Measurements from ENCODE around the gene SLC35A4. TPM values are rescaled to one million over a fixed set of nuclear protein-coding genes. Genes with fewer than 3 reads are reported as not detected.
A peak's percentile ranks its signal among the peaks of the same experiment; 100 is the strongest.
"Not testable (repeated sequence)": the region's sequence is repeated elsewhere in the genome, so short reads cannot be mapped to it uniquely, and the experiment has no call there.

The SLC35A4 gene
- total RNA-seq, 1 donor from 2014 or later: 106 TPM

GRCh38 chr5:140575309-140575708, 10.7 kb downstream of the SLC35A4 start:
- Mint-ChIP-seq H3K9me3 (no peaks in the 10 kb centered on the region), H3K4me1 (peaks cover 11% of the 10 kb centered on the region)

GRCh38 chr5:140576776-140577201, 12.2 kb downstream of the SLC35A4 start:
- H3K27ac Mint-ChIP-seq (ENCODE audit: unreplicated experiment): peak overlapping the region; percentile 31
- peaks cover 11% of the 10 kb centered on the region for H3K4me1 Mint-ChIP-seq
- TF ChIP-seq CTCF (conservative IDR thresholded peaks at IDR 0.05): no peak
- H3K36me3 Mint-ChIP-seq (ENCODE audit: low read depth): no peaks in the 10 kb centered on the region
- no peaks in the 10 kb centered on the region for H3K9me3 Mint-ChIP-seq
- H3K27me3 Mint-ChIP-seq (ENCODE audit: low read depth): peaks cover 14% of the 10 kb centered on the region
- DNase-seq (ENCODE audit: low read depth, low spot score): no peak
- no peak overlapping the region for H3K4me3 Mint-ChIP-seq

More at GRCh38 chr5:140575309-140575708, 10.7 kb downstream of the SLC35A4 start:
- H3K27me3 Mint-ChIP-seq (ENCODE audit: low read depth): peaks cover 2% of the 10 kb centered on the region
- DNase-seq (ENCODE audit: low read depth, low spot score): no peak
- no peaks in the 10 kb centered on the region for H3K36me3 Mint-ChIP-seq (ENCODE audit: low read depth)
- H3K27ac Mint-ChIP-seq (ENCODE audit: unreplicated experiment): no peak overlapping the region
- peak; percentile 23 for TF ChIP-seq CTCF (conservative IDR thresholded peaks at IDR 0.05)
- no peak overlapping the region for H3K4me3 Mint-ChIP-seq

GRCh38 chr5:140579188-140579747, 14.6 kb downstream of the SLC35A4 start:
- H3K27ac Mint-ChIP-seq (ENCODE audit: unreplicated experiment): not testable (repeated sequence)

GRCh38 chr5:140587495-140587894, 22.9 kb downstream of the SLC35A4 start:
- Mint-ChIP-seq H3K4me1 (no peaks in the 10 kb centered on the region), H3K4me3 (no peak overlapping the region), H3K27me3 (ENCODE audit: low read depth) (peaks cover 18% of the 10 kb centered on the region), H3K27ac (ENCODE audit: unreplicated experiment) (no peak overlapping the region), H3K36me3 (ENCODE audit: low read depth) (peaks cover 3% of the 10 kb centered on the region), H3K9me3 (peaks cover 6% of the 10 kb centered on the region)
- no peak for TF ChIP-seq CTCF (conservative IDR thresholded peaks at IDR 0.05)
- DNase-seq (ENCODE audit: low read depth, low spot score): no peak

More at GRCh38 chr5:140579188-140579747, 14.6 kb downstream of the SLC35A4 start:
- not testable (repeated sequence) for H3K36me3 Mint-ChIP-seq (ENCODE audit: low read depth); DNase-seq (ENCODE audit: low read depth, low spot score); H3K4me3 Mint-ChIP-seq; H3K9me3 Mint-ChIP-seq
- H3K27me3 Mint-ChIP-seq (ENCODE audit: low read depth): peaks cover 28% of the 10 kb centered on the region
- H3K4me1 Mint-ChIP-seq: peaks cover 11% of the 10 kb centered on the region

- Mint-ChIP-seq H3K36me3 (ENCODE audit: low read depth) (peaks cover 3% of the 10 kb centered on the region), H3K4me3 (no peak overlapping the region), H3K4me1 (no peaks in the 10 kb centered on the region), H3K27ac (ENCODE audit: unreplicated experiment) (no peak overlapping the region), H3K9me3 (peaks cover 4% of the 10 kb centered on the region), H3K27me3 (ENCODE audit: low read depth) (peaks cover 12% of the 10 kb centered on the region)
- TF ChIP-seq CTCF (conservative IDR thresholded peaks at IDR 0.05): no peak
- no peak for DNase-seq (ENCODE audit: low read depth, low spot score)
Measured at GRCh38 chr5:140588311-140589070, 23.9 kb downstream of the SLC35A4 start.

GRCh38 chr5:140590861-140591260, 26.2 kb downstream of the SLC35A4 start:
- no peak for TF ChIP-seq CTCF (conservative IDR thresholded peaks at IDR 0.05)
- no peaks in the 10 kb centered on the region for H3K4me1 Mint-ChIP-seq
- H3K36me3 Mint-ChIP-seq (ENCODE audit: low read depth): no peaks in the 10 kb centered on the region
- peaks cover 16% of the 10 kb centered on the region for H3K27me3 Mint-ChIP-seq (ENCODE audit: low read depth)
- no peak overlapping the region for H3K27ac Mint-ChIP-seq (ENCODE audit: unreplicated experiment)
- H3K4me3 Mint-ChIP-seq: no peak overlapping the region
- DNase-seq (ENCODE audit: low read depth, low spot score): no peak
- H3K9me3 Mint-ChIP-seq: no peaks in the 10 kb centered on the region

Data from neural crest cell (in vitro differentiated cells).